ENCODE measurements around the gene GRPEL1.
"Not testable (repeated sequence)": the region's sequence is repeated elsewhere in the genome, so short reads cannot be mapped to it uniquely, and the experiment has no call there.

GRPEL1 gene

GRCh38 chr4:7067452-7068278 is at the start of gene GRPEL1:
Gene GRPEL1 (minus strand): TSS chr4:7068064. CDS start chr4:7068032, 32 bp downstream.
- DNase-seq, result peak; percentile 100

- no peak for DNase-seq
Measured at GRCh38 chr4:7116705-7117104, 48.8 kb upstream of the GRPEL1 start.

- DNase-seq, result no peak
Measured at GRCh38 chr4:7115557-7116340, 47.9 kb upstream of the GRPEL1 start.

- DNase-seq, result no peak
Measured at GRCh38 chr4:7112656-7113055, 44.8 kb upstream of the GRPEL1 start.

GRCh38 chr4:7111441-7111840 is 43.6 kb upstream of the GRPEL1 start:
- DNase-seq, result no peak

GRCh38 chr4:7110546-7110945 is 42.7 kb upstream of the GRPEL1 start:
- DNase-seq, result no peak

- no peak for DNase-seq
Measured at GRCh38 chr4:7109169-7109568, 41.3 kb upstream of the GRPEL1 start.

GRCh38 chr4:7108660-7109059 is 40.8 kb upstream of the GRPEL1 start:
- DNase-seq, result no peak

- no peak for DNase-seq
Measured at GRCh38 chr4:7108046-7108625, 40.3 kb upstream of the GRPEL1 start.

GRCh38 chr4:7107166-7107905 is 39.5 kb upstream of the GRPEL1 start:
- no peak for DNase-seq

GRCh38 chr4:7105276-7105675 is 37.4 kb upstream of the GRPEL1 start:
- DNase-seq, result no peak

- no peak for DNase-seq
Measured at GRCh38 chr4:7104366-7105031, 36.6 kb upstream of the GRPEL1 start.

GRCh38 chr4:7103607-7104365 is 35.9 kb upstream of the GRPEL1 start:
- no peak for DNase-seq

- DNase-seq, result peak; percentile 80
Measured at GRCh38 chr4:7103031-7103606, 35.3 kb upstream of the GRPEL1 start.

GRCh38 chr4:7102516-7102909 is 34.6 kb upstream of the GRPEL1 start:
- not testable (repeated sequence) for DNase-seq

- DNase-seq, result peak; percentile 62
Measured at GRCh38 chr4:7101692-7102515, 34.0 kb upstream of the GRPEL1 start.

- DNase-seq, result no peak
Measured at GRCh38 chr4:7096236-7096635, 28.4 kb upstream of the GRPEL1 start.

GRCh38 chr4:7095611-7096155 is 27.8 kb upstream of the GRPEL1 start:
- no peak for DNase-seq

- no peak for DNase-seq
Measured at GRCh38 chr4:7094916-7095315, 27.1 kb upstream of the GRPEL1 start.

GRCh38 chr4:7092026-7092425 is 24.2 kb upstream of the GRPEL1 start:
- no peak for DNase-seq

Measured in stimulated activated CD4-positive, alpha-beta T cell treated with anti-CD3 and anti-CD28 coated beads, Interleukin-4, amount 100 ng/mL, for 24 hours (primary cell).